Spleen (tissue), 7 donors: ENCODE results near the gene TTC16.
A peak's percentile ranks its signal among the peaks of the same experiment; 100 is the strongest.

Experiments
- CTCF ChIP-seq, 11 experiments: fragments of 200-600 bp in 7 of 11; fragments of 450-650 bp in 4 of 11; sonication (generic) in 4 of 11; IDR thresholded peaks in 8 of 11; conservative IDR thresholded peaks in 3 of 11; 1 replicate in 7 of 11; 2 replicates in 4 of 11; pipeline versions ENCODE4 v1.4.0 to v1.8.0; 2016 to 2021; ENCODE audit warnings: antibody characterized with exemption in 11 of 11, inconsistent platforms in 4 of 11, mild to moderate bottlenecking in 1 of 11
- POLR2A ChIP-seq, 3 donors: fragments of 450-650 bp; IDR thresholded peaks; one replicate each; pipeline ENCODE4 v1.5.1; 2017; ENCODE audit warnings: antibody characterized with exemption in 3 of 3, mild to moderate bottlenecking in 1 of 3
- POLR2AphosphoS5 ChIP-seq, 3 donors: sonication (generic); formaldehyde crosslinking; IDR thresholded peaks; one replicate each; pipeline ENCODE4 v1.5.1; 2017; ENCODE audit warnings: antibody characterized with exemption in 3 of 3
- donor health status: DM: no; HTN: no; CAD: no; lungs with moderate emphysema.
- donor health status: DM: no; HTN: no; CAD: no.
- donor health status: DM: no; HTN: no; CAD: no.

- TF ChIP-seq CTCF (IDR thresholded peaks at IDR 0.05 in 8 of 11, conservative IDR thresholded peaks at IDR 0.05 in 3 of 11) (no peak), POLR2AphosphoS5 (IDR thresholded peaks at IDR 0.05) (peak in 1 of 3 donors; percentile 5), POLR2A (IDR thresholded peaks at IDR 0.05) (no peak)
These were observed 9.0 kb upstream of the TTC16 start, which contains the start of gene CFAP157 for GRCh38 chr9:127706836-127707241.
